HT1080 (cell line): Measurements from ENCODE around the gene GRID1. TPM values are rescaled to one million over a fixed set of nuclear protein-coding genes. Genes with fewer than 3 reads are reported as not detected.

ENCODE experiments used
- DNase-seq: peaks from one replicate; pipeline ENCODE4 v3.0.0-alpha.2; 2015; ENCODE audit warnings: low read depth
- small RNA-seq: library from RNA; depleted of rRNA; stranded (forward); fragments of <200 nt; gene quantifications from one replicate; pipeline ENCODE3, GENCODE V24; 2014
- total RNA-seq: library from RNA; depleted of rRNA; stranded (reverse); fragments of >200 nt; shearing (Covaris generic); gene quantifications from 2 replicates; pipeline ENCODE4 v1.2.3, GENCODE V29; 2014; rRNA removed

Gene GRID1
- total RNA-seq, 1 experiment from 2014 or later: 5.4 TPM

- DNase-seq: no peak
Observed at GRCh38 chr10:85578860-85579259, 787.7 kb downstream of the GRID1 start.

- DNase-seq: no peak
Observed at GRCh38 chr10:85575441-85575840, 791.2 kb downstream of the GRID1 start.

GRCh38 chr10:85570871-85571270 lies 795.7 kb downstream of the GRID1 start:
- DNase-seq: no peak

- DNase-seq: no peak
Observed at GRCh38 chr10:85565381-85565780, 801.2 kb downstream of the GRID1 start.

- DNase-seq: peak; percentile 50
Observed at GRCh38 chr10:85558533-85558932, 808.1 kb downstream of the GRID1 start.

GRCh38 chr10:85557706-85558105 lies 808.9 kb downstream of the GRID1 start:
- no peak for DNase-seq

- DNase-seq: peak; percentile 84
Observed at GRCh38 chr10:85557077-85557476, 809.5 kb downstream of the GRID1 start.

Small RNAs within 50 kb of the gene (small RNA-seq; reads per million reads assigned to genes)
- gene MIR346: not detected
- gene RF02271: not detected
- gene RN7SKP238: not detected
- gene RNA5SP322: not detected

Other genes with a start within 250 kb of the GRID1 start
- gene WAPL, start 155.0 kb upstream of the GRID1 start, total RNA-seq: 32.1 and 32.6 TPM in 2 replicates